Astrocyte (in vitro differentiated cells and primary cell): ENCODE measurements around the gene TMEM18.

ENCODE experiments used
- CTCF ChIP-seq: IDR thresholded peaks from 2 replicates; pipeline ENCODE4 v1.5.1; 2011; ENCODE audit warnings: low read depth, mild to moderate bottlenecking, inconsistent platforms, low read length, moderate library complexity; ENCODE audit not compliant: insufficient read depth
- EZH2 ChIP-seq: IDR thresholded peaks from 2 replicates; pipeline ENCODE4 v1.6.1; 2012; ENCODE audit warnings: mild to moderate bottlenecking, low read length, inconsistent platforms; ENCODE audit not compliant: insufficient read depth

DNA sequence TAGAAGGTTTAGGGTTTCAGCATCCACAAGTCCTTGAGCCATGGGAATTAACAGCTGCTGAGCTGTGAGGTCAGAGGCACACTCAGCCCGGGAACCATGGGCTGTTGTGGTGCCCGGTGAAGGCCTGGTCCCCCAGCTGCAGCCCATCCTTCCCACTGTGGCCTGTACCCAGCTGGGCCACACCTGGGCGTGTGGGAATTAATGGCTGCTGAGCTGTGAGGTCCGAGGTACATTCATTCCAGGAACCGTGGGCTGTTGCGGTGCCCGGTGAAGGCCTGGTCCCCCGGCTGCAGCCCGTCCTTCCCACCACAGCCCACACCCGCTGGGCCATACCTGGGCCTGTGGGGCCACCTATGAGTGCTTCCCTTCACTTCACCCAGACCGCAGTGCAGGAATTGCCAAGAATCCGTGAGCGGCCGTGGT lies 25.2 kb downstream of the TMEM18 start:
- no peak for TF ChIP-seq CTCF
- TF ChIP-seq EZH2: no peak
